Astrocyte of the spinal cord (primary cell): Measurements from ENCODE around the gene PERP.

Source experiments
- DNase-seq: peaks from one replicate; pipeline ENCODE4 v3.0.0; 2011; ENCODE audit warnings: low read depth, low spot score
- H3K4me3 ChIP-seq: 2 replicates; pipeline ENCODE4 v1.5.1; 2011; ENCODE audit warnings: low read depth, mild to moderate bottlenecking, low read length, moderate library complexity
- CTCF ChIP-seq: IDR thresholded peaks from 2 replicates; pipeline ENCODE4 v1.5.1; 2012; ENCODE audit warnings: low read depth, mild to moderate bottlenecking, low read length, inconsistent platforms
- in situ Hi-C: cut with HindIII; loops from 2 replicates; pipeline ENCODE4 v1.10.0; 2017; ENCODE audit warnings: low sequenced_read_pairs

The PERP gene

GRCh38 chr6:138098306-138098705 is 8.9 kb downstream of the PERP start:
- H3K4me3 ChIP-seq: no peak overlapping the region
- in situ Hi-C loops: no loop called here
- no peak for DNase-seq
- TF ChIP-seq CTCF: no peak

GRCh38 chr6:138094260-138094659 is 13.0 kb downstream of the PERP start:
- no peak overlapping the region for H3K4me3 ChIP-seq
- no peak for DNase-seq
- in situ Hi-C loops: no loop called here
- no peak for TF ChIP-seq CTCF

GRCh38 chr6:138093632-138094031 is 13.6 kb downstream of the PERP start:
- no peak for TF ChIP-seq CTCF
- in situ Hi-C loops: no loop called here
- no peak for DNase-seq
- H3K4me3 ChIP-seq: no peak overlapping the region

- no peak overlapping the region for H3K4me3 ChIP-seq
- no peak for DNase-seq
- TF ChIP-seq CTCF: no peak
- in situ Hi-C loops: no loop called here
Observed at GRCh38 chr6:138092686-138093085, 14.5 kb downstream of the PERP start.

GRCh38 chr6:138089325-138089724 is 17.9 kb downstream of the PERP start:
- H3K4me3 ChIP-seq: no peak overlapping the region
- no peak for TF ChIP-seq CTCF
- no peak for DNase-seq
- in situ Hi-C loops: no loop called here

- H3K4me3 ChIP-seq: no peak overlapping the region
- DNase-seq: peak; percentile 91
- in situ Hi-C loops: no loop called here
- TF ChIP-seq CTCF: no peak
Observed at GRCh38 chr6:138088326-138088762, 18.9 kb downstream of the PERP start.
